ENCODE data around the gene ITGA8.
"Not testable (repeated sequence)": the region's sequence is repeated elsewhere in the genome, so short reads cannot be mapped to it uniquely, and the experiment has no call there.

The ITGA8 gene

DNA sequence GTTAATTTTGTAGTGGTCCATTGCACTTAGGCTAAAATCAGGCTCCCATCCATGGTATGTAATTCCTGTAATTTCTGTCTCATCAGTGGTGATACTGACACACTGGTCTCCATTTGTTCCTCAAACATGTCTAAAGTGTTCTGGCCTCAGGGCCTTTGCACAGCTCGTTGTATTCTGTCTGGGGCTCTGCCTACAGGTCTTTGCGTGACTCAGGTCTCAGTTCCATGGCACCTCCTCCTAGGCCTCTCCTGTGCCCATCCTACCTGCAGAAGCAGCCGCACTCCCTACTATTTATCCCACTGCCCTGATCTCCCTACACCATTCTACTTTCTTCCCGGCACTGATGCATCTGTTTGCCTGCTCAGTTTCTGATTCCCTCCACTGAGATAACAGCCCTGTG lies 173.8 kb downstream of the ITGA8 start:
- DNase-seq, result no peak

DNA sequence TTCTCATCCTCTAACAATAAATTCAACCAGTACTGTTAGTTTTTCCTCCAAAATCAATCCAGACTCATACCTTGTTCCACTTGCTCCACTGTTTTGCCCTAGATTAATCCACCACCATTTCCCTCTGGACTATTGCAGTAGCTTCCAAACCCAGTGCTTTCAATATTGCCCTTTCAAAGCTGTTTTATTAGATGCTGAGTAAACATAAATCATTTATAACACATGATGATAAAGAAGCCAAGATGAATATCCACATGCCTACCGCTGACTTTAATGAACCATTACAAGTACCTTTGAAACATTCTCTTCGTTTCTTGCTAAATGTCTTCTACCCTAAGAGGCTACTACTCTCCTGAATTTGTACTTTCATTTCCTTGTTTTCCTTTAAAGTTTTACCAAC lies 174.5 kb downstream of the ITGA8 start:
- DNase-seq, result no peak

DNA sequence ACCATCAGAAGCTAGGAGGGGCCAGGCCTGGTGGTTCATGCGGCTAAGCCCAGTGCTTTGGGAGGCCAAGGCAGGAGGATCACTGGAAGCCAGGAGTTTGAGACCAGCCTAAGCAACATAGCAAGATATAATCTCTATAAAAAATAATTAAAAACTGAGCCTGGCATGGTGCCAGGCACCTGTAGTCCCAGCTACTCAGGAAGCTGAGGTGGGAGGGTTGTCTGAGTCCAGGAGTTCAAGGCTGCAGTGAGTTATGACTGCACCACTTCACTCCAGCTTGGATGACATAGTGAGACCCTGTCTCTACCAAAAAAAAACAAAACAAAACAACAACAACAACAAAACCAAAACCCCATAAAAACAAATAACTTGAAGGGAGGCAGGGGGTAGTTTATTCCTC lies 175.7 kb downstream of the ITGA8 start:
- no peak for DNase-seq

DNA sequence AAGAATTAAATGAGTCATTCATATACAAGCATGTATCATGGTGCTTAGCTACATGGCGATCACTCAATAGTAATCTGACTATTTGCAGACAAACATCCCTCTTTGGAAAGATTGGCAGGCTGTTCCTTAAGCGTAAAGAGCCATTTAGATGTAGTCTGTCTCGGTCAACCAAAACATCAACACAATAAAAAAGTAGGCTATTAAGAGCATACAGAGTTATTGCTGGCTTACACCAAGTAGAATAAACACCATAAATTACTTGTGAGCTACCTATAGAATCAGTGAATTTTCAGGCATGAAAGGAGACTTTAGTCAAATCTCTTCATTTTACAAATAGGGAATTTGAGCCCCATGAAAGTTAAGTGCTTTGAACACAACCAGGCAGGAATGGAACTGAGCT lies 176.9 kb downstream of the ITGA8 start:
- DNase-seq, result no peak

DNA sequence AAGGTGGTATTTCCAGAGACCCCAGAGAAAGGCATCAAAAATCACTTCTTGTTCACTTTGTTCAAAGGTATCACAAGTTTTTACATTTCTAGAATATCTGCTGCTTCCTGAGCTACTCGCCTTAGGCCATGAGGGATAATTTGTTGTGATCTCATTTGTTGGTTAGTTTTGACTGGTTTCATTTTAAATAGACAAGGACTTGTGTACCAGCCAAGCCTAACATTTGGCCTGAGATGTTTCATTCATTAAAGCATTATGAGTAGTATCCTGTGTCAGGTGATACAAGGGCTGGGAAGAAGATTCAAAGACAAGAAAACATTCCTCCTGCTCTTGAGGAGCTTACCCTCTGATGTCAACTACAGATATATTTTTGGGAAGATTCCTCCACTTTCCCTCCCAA lies 178.3 kb downstream of the ITGA8 start:
- no peak for DNase-seq

DNA sequence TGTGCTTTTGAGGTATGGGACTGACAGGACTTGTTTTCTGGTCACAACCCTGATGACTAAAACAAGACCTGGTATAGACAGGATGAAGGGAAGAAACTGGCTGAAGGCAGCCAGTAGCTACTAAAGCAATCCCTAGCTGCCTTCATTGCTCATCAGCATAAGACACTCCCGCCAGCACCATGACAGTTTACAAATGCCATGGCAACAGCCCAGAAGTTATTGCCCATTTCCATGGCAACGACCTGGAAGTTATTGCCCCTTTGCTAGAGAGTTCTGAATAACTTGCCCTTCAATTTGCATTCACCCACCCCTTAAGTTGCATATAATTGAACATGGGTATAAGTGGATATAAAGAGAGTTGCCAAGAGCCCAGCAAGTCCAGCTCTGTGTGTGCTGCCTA lies 179.0 kb downstream of the ITGA8 start:
- no peak for DNase-seq

DNA sequence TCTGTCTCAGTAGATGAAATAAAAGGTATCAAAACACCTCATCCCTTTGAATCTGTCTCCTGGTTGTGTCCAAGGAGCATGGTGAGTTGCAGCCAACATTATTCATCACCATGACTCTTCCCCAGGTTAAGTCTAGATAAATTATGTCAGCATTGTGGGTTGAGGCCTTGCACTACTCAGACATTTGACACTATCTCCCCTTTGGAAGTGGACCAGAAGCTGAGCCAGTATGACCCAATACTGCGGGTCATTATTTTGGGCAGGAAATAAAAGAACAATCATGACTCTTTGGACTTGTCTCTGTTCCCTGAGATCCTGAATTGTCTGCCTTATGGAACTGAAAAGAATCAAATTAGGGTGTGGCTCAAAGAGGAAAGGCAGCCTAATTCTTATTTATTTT lies 180.5 kb downstream of the ITGA8 start:
- no peak for DNase-seq

DNA sequence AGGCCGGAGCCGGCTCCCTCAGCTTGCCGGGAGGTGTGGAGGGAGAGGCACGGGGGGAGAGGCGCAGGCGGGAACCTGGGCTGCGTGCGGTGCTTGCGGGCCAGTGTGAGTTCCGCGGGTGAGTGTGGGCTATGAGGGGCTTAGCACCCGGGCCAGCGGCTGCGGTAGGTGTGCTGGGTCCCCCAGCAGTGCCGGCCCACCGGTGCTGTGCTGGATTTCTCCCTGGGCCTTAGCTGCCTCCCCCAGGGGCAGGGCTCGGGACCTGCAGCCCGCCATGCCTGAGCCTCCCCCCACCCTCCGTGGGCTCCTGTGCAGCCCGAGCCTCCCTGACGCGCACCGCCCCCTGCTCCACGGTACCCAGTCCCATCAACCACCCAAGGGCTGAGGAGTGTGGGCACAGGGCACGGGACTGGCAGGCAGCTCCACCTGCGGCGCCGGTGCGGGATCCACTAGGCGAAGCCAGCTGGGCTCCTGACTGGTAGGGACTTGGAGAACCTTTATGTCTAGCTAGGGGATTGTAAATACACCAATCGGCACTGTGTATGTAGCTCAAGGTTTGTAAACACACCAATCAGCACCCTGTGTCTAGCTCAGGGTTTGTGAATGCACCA lies 184.7 kb downstream of the ITGA8 start:
- not testable (repeated sequence) for DNase-seq

DNA sequence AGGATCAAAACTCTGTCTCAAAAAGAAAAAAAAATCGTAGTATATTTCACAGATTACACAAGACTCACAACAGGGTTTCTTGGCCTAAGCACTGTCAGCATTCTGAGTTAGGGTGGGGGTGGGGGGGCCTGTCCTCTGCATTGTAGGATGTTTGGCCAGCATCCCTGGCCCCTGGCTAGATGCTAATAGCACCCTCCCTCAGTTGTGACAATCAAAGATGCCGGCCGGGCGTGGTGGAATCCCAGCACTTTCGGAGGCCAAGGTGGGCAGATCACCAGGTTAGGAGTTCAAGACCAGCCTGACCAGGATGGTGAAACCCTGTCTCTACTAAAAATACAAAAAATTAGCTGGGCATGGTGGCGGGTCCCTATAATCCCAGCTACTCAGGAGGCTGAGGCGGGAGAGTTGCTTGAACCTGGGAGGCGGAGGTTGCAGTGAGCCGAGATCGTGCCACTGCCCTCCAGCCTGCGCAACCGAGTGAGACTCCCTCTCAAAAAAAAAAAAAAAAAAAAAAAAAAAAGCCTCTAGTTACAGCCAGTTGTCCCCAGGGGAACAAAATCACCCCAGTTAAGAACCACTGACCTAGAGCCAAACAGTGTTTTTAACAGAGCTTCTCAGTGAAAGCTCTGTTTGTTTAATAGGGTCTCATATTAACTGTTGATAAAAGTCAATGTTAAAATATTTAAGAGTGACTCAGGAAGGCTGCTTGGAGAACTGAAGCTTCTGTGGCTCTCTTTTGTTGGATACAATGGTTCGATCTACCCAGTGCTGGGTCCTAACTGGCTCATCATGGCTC lies 187.6 kb downstream of the ITGA8 start:
- no peak for DNase-seq

DNA sequence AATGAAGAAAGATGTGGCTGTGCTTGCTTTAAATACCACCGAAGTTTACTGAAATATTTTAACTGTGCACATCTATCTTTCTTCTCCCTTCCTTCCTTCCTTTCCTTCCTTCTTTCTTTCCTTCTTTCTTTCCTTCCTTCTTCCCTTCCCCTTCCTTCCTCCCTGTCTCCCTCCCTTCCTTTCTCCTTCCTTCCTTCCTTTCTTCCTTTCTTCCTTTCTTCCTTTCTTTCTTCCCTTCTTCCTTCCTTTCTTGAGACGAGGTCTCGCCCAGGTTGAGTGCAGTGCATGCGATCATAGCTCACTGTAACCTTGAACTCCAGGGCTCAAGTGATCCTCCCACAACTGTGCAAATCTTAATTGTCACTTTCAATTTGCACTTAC lies 190.9 kb downstream of the ITGA8 start:
- DNase-seq, result no peak

DNA sequence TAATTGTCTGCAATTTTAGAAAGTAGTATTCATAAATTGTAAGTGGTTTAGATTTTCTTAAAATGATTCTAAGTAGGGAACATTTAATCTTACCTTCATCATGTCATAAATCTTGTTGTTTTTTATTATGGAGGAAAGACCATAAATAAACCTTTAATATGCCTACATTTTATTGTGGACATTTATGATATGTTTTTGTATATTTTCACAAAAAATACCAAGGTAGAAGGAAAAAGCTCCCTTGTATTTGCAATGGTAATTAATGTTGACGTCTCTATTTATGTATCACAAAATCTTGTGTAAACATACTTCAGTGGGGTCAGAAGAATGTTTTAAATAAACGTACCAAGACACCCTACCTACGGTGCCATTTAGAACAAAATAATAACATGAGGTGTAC lies 193.0 kb downstream of the ITGA8 start:
- no peak for DNase-seq

DNA sequence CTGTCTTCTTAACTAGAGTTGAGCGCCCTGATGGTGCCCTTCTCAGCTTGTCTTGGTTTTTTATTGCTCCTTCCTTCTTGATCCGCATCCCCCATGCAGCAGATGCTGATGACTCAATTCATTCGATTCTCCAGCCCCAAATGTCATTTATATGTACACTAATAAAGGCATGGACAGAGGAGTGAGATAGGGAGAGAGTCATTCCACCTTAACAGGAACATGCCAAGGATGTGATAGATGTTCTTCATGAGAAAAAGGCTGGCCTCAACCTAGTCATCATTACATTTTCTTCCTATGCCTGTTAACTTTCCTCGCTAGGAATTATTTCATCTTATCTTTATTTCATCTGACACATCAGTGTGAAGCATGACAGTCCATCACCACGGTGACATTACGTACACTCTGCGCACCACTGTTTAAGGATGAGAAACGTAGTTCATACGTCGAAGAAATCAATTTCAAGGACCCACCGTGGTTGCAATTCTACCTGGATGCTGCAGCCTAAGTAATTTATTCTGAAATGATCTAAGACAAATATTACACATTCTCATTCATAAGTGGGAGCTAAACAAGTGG lies 198.3 kb downstream of the ITGA8 start:
- no peak for DNase-seq

DNA sequence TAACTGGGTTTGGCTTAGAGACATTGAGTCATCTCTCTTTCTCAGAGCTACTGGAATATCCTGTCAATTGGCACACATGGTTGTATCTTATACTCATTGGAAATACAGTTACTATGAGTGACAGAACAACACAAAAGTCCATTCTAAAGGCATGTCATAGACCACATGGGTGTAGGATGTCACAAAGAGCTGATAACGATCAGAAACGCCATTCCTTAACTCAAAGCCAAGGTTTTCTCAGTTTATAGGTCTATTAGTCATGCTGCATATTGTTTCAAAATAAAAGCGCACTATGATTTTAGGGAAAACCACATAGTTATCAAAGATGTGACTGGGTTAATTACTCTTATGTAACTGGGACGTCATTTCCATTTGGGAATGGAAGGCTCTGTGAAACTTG lies 201.5 kb downstream of the ITGA8 start:
- no peak for DNase-seq

DNA sequence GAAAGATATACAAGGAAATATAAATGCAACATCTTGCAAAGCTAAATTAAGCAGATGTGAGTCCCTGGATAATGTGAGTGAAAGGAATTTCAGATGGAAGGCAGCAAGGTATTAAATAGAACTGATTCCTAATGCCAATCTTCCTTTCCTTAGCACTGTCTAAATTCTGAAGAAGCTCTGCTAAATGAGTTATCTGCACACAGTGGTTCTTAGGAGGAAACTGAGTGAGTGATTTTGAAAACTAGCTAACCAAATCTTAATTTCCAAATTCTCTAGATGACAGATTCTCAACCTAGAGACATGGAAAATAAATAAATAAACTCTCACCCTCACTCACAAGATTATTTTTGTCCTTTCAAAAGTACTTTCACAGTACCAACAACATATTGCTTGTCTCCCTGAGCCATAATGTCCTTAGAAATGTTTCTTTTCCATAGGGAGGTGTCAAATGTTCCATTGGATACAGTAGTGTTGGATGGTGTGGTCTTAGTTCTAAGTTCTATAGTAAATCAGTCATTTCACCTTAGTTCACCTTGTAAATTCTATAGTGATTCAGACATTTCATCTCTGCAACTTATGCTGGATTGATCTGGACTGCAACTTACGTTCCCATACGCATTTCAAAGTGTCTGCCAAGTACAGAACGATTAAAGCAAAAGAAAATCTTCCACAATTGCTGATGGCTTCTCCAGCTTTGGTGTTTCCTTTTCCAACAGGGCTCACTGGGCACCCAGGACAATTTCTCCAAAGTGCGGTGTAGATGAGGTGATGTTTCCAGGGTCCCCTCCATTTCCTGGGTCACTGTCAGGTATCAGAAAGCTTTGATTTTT lies 203.3 kb downstream of the ITGA8 start:
- DNase-seq, result no peak

DNA sequence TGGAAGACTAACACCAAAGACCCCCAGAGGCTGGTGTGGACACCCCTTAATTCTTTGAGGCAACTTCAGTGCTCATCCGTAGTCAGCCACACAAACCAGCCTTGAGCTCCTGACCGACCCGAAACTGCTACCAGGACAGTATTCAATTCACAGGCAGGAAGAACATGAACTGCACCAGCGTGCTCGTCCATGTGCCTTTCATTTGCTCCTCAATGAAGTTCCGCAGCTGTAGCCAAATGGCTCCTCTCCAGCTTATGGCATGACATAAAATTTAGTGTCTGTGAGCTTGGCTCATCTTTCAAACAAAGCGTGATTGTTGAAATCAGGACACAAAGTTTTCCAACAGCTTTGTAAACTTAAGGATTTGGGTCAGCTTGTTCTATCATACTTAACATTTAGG lies 204.5 kb downstream of the ITGA8 start:
- DNase-seq, result no peak

DNA sequence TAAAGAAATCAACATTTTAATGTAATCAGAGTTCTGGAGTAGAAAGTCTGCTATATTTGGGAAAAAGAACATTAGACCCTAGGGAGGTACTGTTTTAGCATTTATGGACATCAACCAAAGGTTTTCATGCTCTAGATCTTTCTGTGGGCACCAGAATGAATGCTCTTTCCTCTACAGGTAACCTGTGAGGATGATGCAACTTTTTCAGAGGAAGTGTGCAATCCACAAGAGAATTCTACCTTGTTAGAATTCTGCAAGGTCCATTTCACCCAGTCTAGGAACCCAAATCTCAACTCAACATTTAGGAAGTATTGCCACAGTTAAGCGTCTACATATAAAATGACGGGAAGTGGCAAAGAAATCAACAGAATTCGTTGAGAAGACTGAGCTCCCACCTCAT lies 208.8 kb downstream of the ITGA8 start:
- DNase-seq, result no peak

DNA sequence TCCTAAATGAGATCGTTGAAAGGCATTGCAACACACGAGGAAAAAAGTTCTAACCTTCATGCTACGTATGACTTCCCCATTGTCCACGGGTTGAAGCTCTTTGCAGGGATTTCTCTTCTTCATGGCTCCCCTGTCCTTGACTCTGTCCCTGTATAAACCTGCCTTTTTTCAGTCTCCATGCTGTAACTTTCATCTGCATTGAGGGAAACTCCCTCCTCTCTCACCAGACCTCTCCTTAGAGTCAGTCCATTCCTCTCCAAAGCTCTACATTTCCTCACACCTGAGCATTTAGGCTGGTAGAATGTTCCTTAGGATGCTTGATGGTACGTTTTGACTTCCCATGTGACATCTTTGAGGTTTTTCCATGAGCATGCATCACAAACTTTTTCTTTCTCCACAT lies 214.4 kb downstream of the ITGA8 start:
- no peak for DNase-seq

DNA sequence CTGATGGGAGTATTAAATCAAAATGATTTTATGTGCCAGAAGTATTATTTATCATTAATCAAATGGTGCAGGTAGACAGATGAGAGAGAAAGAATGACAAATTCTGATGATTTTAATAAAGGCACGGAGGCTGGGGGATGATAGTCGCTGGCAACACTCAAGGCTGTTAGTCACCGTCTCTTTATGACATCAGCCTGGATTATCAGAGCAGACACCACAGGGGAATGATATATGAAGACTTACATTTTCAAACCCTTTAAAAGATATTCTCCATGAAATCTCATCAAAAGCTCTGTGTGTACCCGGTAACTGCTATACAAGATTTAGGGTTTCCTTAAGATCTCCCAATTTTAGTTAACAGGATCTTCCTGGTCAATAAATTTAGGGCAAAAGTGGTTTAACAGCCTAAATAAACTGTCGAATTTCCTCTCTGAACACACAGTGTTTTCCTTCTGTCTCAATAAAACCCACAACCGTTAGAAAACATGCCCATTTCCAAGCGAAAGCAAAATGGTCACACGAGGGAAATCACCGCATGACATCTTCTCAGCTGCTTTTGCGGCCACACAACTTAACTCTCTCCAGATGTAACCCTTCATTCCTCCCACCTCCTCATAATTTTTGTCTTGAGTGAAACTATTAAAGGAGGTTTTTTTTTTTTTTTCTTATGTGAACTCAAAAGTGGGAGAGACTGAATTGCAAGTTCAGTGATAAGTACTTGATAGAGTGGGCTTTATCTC lies 215.5 kb downstream of the ITGA8 start:
- DNase-seq, result no peak

DNA sequence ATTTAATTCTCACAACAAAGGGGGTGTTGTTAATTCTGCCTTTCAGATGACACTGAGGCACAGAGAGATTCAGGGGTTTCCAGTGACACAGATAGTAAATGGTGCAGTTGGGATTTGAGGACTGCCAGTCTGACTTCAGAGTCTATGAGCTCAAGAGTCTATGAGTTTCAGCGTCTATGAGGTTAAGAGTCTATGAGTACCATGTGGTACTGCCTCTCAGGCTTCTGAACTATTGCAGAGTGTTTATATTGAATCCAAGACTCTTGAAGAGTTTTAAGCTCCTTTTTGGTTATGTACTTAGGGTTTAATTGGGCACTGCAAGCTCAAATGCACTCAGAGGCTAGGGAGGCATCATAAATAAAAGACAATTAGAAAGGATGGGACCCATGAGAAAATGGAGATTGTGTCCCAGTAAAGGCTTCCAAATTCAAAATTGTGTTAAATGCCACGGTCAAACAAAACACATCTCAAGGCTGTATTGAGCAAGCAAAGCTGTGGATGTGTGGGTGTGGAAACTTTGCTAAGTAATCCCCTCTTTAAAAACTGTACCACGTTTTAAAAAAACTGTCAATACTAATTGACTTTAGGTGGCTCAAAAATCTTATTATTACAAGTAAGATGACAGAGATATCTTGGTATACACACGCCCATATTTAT lies 224.7 kb downstream of the ITGA8 start:
- no peak for DNase-seq

DNA sequence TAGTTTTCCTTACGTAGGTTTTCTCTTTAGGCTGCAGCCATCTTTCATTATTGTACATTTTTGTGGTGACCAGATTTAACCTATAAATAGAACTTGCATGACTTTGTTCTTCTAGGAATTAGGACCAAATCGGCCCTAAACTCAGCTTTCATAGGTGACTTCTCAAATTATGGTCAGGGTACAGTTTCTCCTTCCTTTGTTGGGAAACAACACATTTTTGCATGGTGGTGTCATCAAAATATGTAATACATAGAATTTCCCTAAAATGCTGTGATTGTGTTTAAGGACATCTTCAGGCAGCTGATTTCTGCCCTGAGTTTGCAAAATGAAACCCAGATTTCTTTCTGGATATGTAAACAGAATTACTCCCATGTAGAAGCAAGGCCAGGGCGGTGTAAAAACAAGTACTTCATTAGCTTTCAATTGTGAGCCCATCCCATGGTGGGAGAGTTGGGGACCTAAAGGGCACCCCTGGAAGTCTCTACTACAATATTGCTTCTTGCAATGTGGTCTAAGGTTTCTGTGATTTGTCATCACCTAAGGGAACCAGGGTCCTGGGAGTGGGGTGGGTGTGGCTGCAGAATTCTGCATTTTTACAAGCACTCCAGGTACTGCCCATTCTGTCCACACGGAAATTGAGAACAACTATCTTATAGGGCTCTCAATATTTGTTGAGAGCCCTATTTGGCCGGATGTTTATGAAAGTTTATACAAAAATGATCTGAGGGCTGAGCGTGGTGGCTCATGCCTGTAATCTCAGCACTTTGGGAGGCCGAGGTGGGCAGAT lies 227.7 kb downstream of the ITGA8 start:
- no peak for DNase-seq

DNA sequence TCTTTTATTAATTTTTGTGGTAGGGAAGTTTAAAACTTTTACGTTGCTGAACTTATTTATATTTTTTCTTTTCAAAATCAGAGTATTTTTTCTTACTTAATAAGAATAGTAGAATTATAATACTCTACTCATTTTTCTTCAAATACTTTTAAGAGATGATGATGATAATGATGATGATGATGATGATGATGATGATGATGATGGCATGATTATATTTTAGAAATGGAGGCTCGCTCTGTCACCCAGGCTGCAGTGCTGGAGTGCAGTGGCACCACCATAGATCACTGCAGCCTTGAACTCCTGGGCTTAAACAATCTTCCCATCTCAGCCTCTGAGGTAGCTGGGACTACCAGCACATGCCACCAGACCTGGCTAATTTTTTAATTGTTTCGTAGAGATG lies 230.3 kb downstream of the ITGA8 start:
- no peak for DNase-seq

DNA sequence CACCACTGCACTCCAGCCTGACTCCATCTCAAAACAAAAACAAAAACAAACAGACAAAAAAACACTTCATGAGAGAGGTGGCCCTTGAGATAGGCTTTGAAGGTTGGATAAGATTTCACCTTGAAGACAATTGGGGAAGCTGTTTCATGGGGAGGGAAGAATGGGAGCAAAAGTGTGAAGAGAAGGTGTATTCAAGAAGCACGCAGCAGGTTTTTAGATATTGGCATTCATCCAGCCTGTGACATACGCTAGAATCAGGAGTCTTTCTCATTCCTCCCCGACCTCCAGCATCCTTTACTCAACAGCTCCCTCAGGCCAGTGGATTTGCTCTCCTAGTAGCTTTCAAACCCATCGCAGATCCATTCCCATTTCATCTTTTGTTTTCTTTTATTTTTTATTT lies 232.3 kb downstream of the ITGA8 start:
- no peak for DNase-seq
